B cell (primary cell): ENCODE results near the gene DNAJC11. TPM values are rescaled to one million over a fixed set of nuclear protein-coding genes. Genes with fewer than 3 reads are reported as not detected.

Experiments
- ATAC-seq: fragments of 200-7000 bp; cut with Tn5 transposase; one replicate; pipeline ENCODE4 v1.10.0; 2021; ENCODE audit warnings: low read depth, mild to moderate bottlenecking, moderate number of reproducible peaks, moderate library complexity
- CTCF ChIA-PET: fragments of 350-600 bp; sonication (Branson Sonifier 250); formaldehyde crosslinking; loops from one replicate; lab custom pipeline; 2021; ENCODE audit warnings: antibody characterized with exemption, inconsistent platforms; lab: Charles Lee
- POLR2A ChIA-PET: fragments of 350-600 bp; sonication (Branson Sonifier 250); formaldehyde crosslinking; loops from one replicate; lab custom pipeline; 2021; ENCODE audit warnings: antibody characterized with exemption; lab: Charles Lee
- DNase-seq: peaks from one replicate; pipeline ENCODE4 v3.0.0; 2013
- H2AFZ ChIP-seq: 2 replicates; pipeline ENCODE4 v1.6.1; 2012; ENCODE audit warnings: mild to moderate bottlenecking, low read depth, low read length; ENCODE audit not compliant: insufficient read depth, poor library complexity, severe bottlenecking
- H3K27ac ChIP-seq, 2 donors: 1 replicate in 1 of 2; 2 replicates in 1 of 2; pipeline ENCODE4 v1.5.1; 2012 to 2013; ENCODE audit warnings: low read length in 2 of 2, mild to moderate bottlenecking in 2 of 2, moderate library complexity in 1 of 2
- H3K27me3 ChIP-seq, 4 experiments: fragments of 200-600 bp in 1 of 4; sonication (generic) in 1 of 4; replicated peaks in 1 of 4; 1 replicate in 2 of 4; 2 replicates in 2 of 4; pipeline versions ENCODE4 v1.6.1 to v1.7.0; 2013 to 2016; ENCODE audit warnings: low read length in 3 of 4, mild to moderate bottlenecking in 2 of 4, mixed read lengths in 1 of 4, moderate library complexity in 1 of 4; ENCODE audit not compliant: insufficient read depth in 4 of 4, control insufficient read depth in 3 of 4; ENCODE audit errors: control extremely low read depth in 1 of 4
- H3K36me3 ChIP-seq, 2 experiments: replicated peaks in 1 of 2; 1 replicate in 1 of 2; 2 replicates in 1 of 2; pipeline versions ENCODE4 v1.6.1 to v1.7.1; 2013; ENCODE audit warnings: low read length in 1 of 2; ENCODE audit not compliant: insufficient read depth in 2 of 2, control insufficient read depth in 1 of 2; ENCODE audit errors: control extremely low read depth in 1 of 2, extremely low read depth in 1 of 2
- H3K4me1 ChIP-seq, 2 donors: fragments of 200-600 bp in 1 of 2; sonication (generic) in 1 of 2; 1 replicate in 1 of 2; 2 replicates in 1 of 2; pipeline versions ENCODE4 v1.5.1 to v1.6.1; 2013 to 2017; ENCODE audit warnings: low read length in 2 of 2; ENCODE audit not compliant: control insufficient read depth in 2 of 2, insufficient read depth in 2 of 2
- H3K4me2 ChIP-seq: replicated peaks from 2 replicates; pipeline ENCODE3; 2012; ENCODE audit warnings: mild to moderate bottlenecking, low read depth, low read length; ENCODE audit not compliant: poor library complexity, severe bottlenecking
- H3K4me3 ChIP-seq, 5 experiments: fragments of 200-600 bp in 1 of 5; sonication (generic) in 1 of 5; 1 replicate in 3 of 5; 2 replicates in 2 of 5; pipeline versions ENCODE4 v1.5.1 to v1.7.0; 2011 to 2016; ENCODE audit warnings: low read length in 4 of 5, mild to moderate bottlenecking in 4 of 5, low read depth in 2 of 5, control low read depth in 1 of 5, moderate library complexity in 1 of 5; ENCODE audit not compliant: insufficient read depth in 1 of 5; ENCODE audit errors: control extremely low read depth in 1 of 5, extremely low read depth in 1 of 5
- H3K79me2 ChIP-seq: fragments of 200-600 bp; sonication (generic); one replicate; pipeline ENCODE4 v1.6.0; 2016; ENCODE audit warnings: low read length; ENCODE audit not compliant: control insufficient read depth, insufficient read depth
- H3K9ac ChIP-seq: fragments of 200-600 bp; sonication (generic); 2 replicates; pipeline ENCODE4 v1.6.1; 2017; ENCODE audit warnings: mild to moderate bottlenecking, low read length, moderate library complexity
- H3K9me3 ChIP-seq, 3 donors: one replicate each; pipeline versions ENCODE4 v1.6.1 to v1.7.1; 2013; ENCODE audit warnings: low read length in 2 of 3; ENCODE audit not compliant: control insufficient read depth in 2 of 3, insufficient read depth in 1 of 3; ENCODE audit errors: control extremely low read depth in 1 of 3
- H4K20me1 ChIP-seq: 2 replicates; pipeline ENCODE4 v1.6.0; 2012; ENCODE audit warnings: mild to moderate bottlenecking, low read length; ENCODE audit not compliant: insufficient read depth, control insufficient read depth, poor library complexity, severe bottlenecking
- H3K27ac Mint-ChIP-seq: one replicate; pipeline ENCODE4 v1.8.0; 2021; ENCODE audit warnings: mixed read lengths
- H3K27me3 Mint-ChIP-seq: one replicate; pipeline ENCODE4 v1.8.0; 2021; ENCODE audit warnings: mixed read lengths
- H3K4me1 Mint-ChIP-seq: one replicate; pipeline ENCODE4 v1.8.0; 2021; ENCODE audit warnings: mixed read lengths
- H3K4me3 Mint-ChIP-seq: one replicate; pipeline ENCODE4 v1.8.0; 2021; ENCODE audit warnings: mixed read lengths
- H3K9me3 Mint-ChIP-seq: one replicate; pipeline ENCODE4 v1.8.0; 2022; ENCODE audit warnings: mixed read lengths; ENCODE audit not compliant: insufficient read depth
- CTCF ChIP-seq: fragments of 200-600 bp; IDR thresholded peaks from one replicate; pipeline ENCODE4 v1.8.0; 2022; ENCODE audit warnings: antibody characterized with exemption, mild to moderate bottlenecking
- EZH2 ChIP-seq: IDR thresholded peaks from 2 replicates; pipeline ENCODE4 v1.6.1; 2012; ENCODE audit warnings: borderline replicate concordance, low read depth, mild to moderate bottlenecking, moderate library complexity, low read length; ENCODE audit not compliant: insufficient read depth, poor library complexity, severe bottlenecking
- WGBS: methylation state at CpG from one replicate; pipeline ENCODE4 v1.1.5; 2013; ENCODE audit warnings: missing lambda C conversion rate; ENCODE audit not compliant: insufficient coverage; 5-methylcytosine and 5-hydroxymethylcytosine counted together
- intact Hi-C: fragments of 100-400 bp; cut with micrococcal nuclease; formaldehyde crosslinking; loops from one replicate; pipeline ENCODE4 v1.10.0; 2022
- polyA plus RNA-seq: library from polyadenylated mRNA; depleted of rRNA; stranded (reverse); fragments of >200 nt; gene quantifications from 2 replicates; pipeline ENCODE4 v1.2.3, GENCODE V29; 2012
- total RNA-seq, 2 donors: library from RNA; stranded (reverse); fragments of 120-200 nt in 1 of 2; gene quantifications; 1 replicate in 1 of 2; 2 replicates in 1 of 2; pipeline versions ENCODE4 v1.2.3 to v1.2.4, GENCODE V29; 2013 to 2022

Gene DNAJC11
- total and polyA plus RNA-seq, 2 donors (not counting 1 experiment from before 2014, with no cell fraction given), result 29.2 to 51.6 TPM

GRCh38 chr1:6586404-6586816 lies 115.2 kb downstream of the DNAJC11 start:
- Histone ChIP-seq H3K79me2 (peaks cover 29% of the 10 kb centered on the region), H3K36me3 (peaks cover 0 to 39% of the 10 kb centered on the region in 2 experiments), H3K27me3 (no peaks in the 10 kb centered on the region), H3K4me2 (no peak overlapping the region), H2AFZ (no peak overlapping the region), H3K4me1 (peaks cover 6 to 27% of the 10 kb centered on the region in 2 donors), H3K27ac (no peak overlapping the region), H3K9me3 (no peaks in the 10 kb centered on the region), H3K9ac (no peak overlapping the region), H3K4me3 (no peak overlapping the region), H4K20me1 (peaks cover 49% of the 10 kb centered on the region)
- ChIA-PET POLR2A (interaction anchor here (0.6 kb wide), 1 partner anchor 28 kb away, joined by 3 read pairs; no protein-coding TSS in a partner anchor), CTCF (no interaction called here)
- no peaks in the 10 kb centered on the region for H3K27me3 Mint-ChIP-seq
- no peaks in the 10 kb centered on the region for H3K9me3 Mint-ChIP-seq
- no peak overlapping the region for H3K4me3 Mint-ChIP-seq
- WGBS, result 97% methylated on average over 11 of the region's 11 CpGs
- intact Hi-C loops, result no loop called here
- DNase-seq (no peak), ATAC-seq (no peak)
- TF ChIP-seq CTCF (no peak), EZH2 (no peak)
- peaks cover 20% of the 10 kb centered on the region for H3K4me1 Mint-ChIP-seq
- no peak overlapping the region for H3K27ac Mint-ChIP-seq

GRCh38 chr1:6585841-6586240 lies 115.8 kb downstream of the DNAJC11 start:
- DNase-seq (no peak), ATAC-seq (no peak)
- H3K4me2 ChIP-seq, result no peak overlapping the region
- intact Hi-C loops, result no loop called here
- no peaks in the 10 kb centered on the region for H3K9me3 ChIP-seq
- peaks cover 48% of the 10 kb centered on the region for H4K20me1 ChIP-seq
- peaks cover 12 to 27% of the 10 kb centered on the region in 2 donors for H3K4me1 ChIP-seq
- ChIA-PET CTCF (no interaction called here), POLR2A (no interaction called here)
- H3K27me3 Mint-ChIP-seq, result no peaks in the 10 kb centered on the region
- no peak overlapping the region for H2AFZ ChIP-seq
- H3K27me3 ChIP-seq, result no peaks in the 10 kb centered on the region
- no peak for TF ChIP-seq CTCF
- no peak for TF ChIP-seq EZH2
- H3K27ac Mint-ChIP-seq, result no peak overlapping the region
- no peak overlapping the region for H3K4me3 ChIP-seq
- no peak overlapping the region for H3K27ac ChIP-seq
- peaks cover 24% of the 10 kb centered on the region for H3K4me1 Mint-ChIP-seq
- peaks cover 0 to 39% of the 10 kb centered on the region in 2 experiments for H3K36me3 ChIP-seq
- H3K9ac ChIP-seq, result no peak overlapping the region
- WGBS, result 99% methylated on average over 7 of the region's 7 CpGs
- no peaks in the 10 kb centered on the region for H3K9me3 Mint-ChIP-seq
- H3K4me3 Mint-ChIP-seq, result no peak overlapping the region
- peaks cover 34% of the 10 kb centered on the region for H3K79me2 ChIP-seq
